ENCODE data around the gene MBOAT7. TPM values are rescaled to one million over a fixed set of nuclear protein-coding genes. Genes with fewer than 3 reads are reported as not detected.

MBOAT7 gene
- polyA plus RNA-seq, 1 donor (not counting 4 experiments of a cell fraction or from before 2014, with no cell fraction given): 41.3 TPM

DNA sequence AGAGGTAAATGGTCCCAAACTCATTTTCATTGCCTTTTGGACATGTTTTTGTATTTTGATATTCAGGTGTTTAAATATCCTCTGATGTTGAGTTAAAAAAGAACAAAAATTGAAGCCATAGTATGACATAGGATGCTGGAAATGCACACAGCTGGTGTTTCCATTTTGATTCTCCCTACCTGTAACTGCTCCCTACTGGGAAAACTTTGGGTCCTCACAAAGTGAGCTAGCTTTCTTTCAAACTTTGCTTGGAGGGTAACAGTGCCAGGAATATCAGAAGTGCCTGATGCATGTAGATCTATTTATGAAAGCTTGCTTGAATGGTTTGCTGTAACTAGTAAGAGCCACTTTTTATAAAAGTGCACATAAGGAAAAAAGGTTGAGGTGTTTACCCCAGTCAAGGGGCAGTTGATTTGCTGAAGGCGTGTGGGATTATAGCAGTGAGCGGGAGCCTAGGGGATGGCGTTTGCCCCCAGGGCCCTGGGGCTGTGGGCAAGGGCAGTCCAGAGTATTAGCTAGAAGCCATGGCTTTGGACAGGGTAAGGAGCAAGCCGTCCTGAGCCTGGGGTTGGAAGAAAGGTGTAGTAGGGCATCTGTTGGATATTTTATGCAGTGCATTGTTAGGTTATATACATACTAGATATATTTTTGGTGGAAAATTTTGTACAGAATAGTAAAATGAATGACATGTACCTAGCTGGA is 15.5 kb upstream of the MBOAT7 start:
- Histone ChIP-seq H3K9ac (ENCODE audit: control insufficient read depth, extremely low read depth, insufficient read depth, low read length) (no peak overlapping the region), H4K20me1 (ENCODE audit: control insufficient read depth, extremely low read depth, insufficient read depth, low read length) (peaks cover 68% of the 10 kb centered on the region), H3K27ac (ENCODE audit: control insufficient read depth, insufficient read depth, low read length) (no peak overlapping the region), H3K4me1 (ENCODE audit: control insufficient read depth, extremely low read depth, insufficient read depth, low read length) (peaks cover 24% of the 10 kb centered on the region), H3K9me1 (ENCODE audit: control insufficient read depth, extremely low read depth, insufficient read depth, low read length) (peaks cover 2% of the 10 kb centered on the region), H3K36me3 (ENCODE audit: control insufficient read depth in 2 of 2, extremely low read depth in 1 of 2, insufficient read depth in 2 of 2, low read length in 2 of 2) (peaks cover 44 to 65% of the 10 kb centered on the region in 2 experiments), H3K27me3 (ENCODE audit: control insufficient read depth, extremely low read depth, insufficient read depth, low read length) (no peaks in the 10 kb centered on the region), H3K79me2 (ENCODE audit: control insufficient read depth, insufficient read depth, low read length) (peaks cover 63% of the 10 kb centered on the region), H3K9me3 (ENCODE audit: control insufficient read depth, low read depth, low read length) (no peaks in the 10 kb centered on the region), H3K4me2 (ENCODE audit: control insufficient read depth, extremely low read depth, insufficient read depth, low read depth, low read length) (no peak overlapping the region), H2AFZ (ENCODE audit: control insufficient read depth, low read length) (no peak overlapping the region), H3K4me3 (ENCODE audit: control insufficient read depth in 2 of 3, extremely low read depth in 1 of 3, insufficient read depth in 2 of 3, low read depth in 1 of 3, low read length in 3 of 3) (no peak overlapping the region)
- no peak for TF ChIP-seq CTCF (optimal IDR thresholded peaks at IDR 0.05 in 1 of 3, IDR thresholded peaks at IDR 0.05 in 1 of 3, conservative IDR thresholded peaks at IDR 0.05 in 1 of 3; ENCODE audit: extremely low read depth in 1 of 3, insufficient read depth in 2 of 3, low read length in 3 of 3)
- TF ChIP-seq EZH2 (IDR thresholded peaks at IDR 0.05; ENCODE audit: low read length): no peak
- dilution Hi-C loops (cut with MboI; ENCODE audit: extremely low pct_ligation_motif_present, low sequenced_read_pairs): no loop called here
- DNase-seq (ENCODE audit: low read depth, low spot score) (no peak), FAIRE-seq (no peak)

DNA sequence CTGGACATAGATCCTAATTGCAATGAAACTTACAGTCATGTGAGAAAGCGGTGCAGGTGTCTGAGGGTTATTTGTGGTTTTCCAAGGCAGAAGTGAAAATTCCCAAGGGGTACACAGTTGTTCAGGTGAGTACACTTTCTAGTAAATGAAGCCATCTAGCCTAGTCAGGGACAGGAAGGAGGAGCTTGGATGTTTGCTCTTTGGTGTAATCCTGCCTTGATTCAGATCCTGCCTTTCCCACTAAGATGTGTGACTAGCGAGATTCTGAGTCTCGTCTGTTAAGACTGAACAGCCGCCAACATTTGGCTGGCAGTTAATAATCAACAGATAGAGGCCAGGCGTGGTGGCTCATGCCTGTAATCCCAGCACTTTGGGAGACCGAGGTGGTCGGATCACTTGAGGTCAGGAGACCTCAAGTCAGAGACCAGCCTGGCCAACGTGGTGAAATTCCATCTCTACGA is 13.8 kb upstream of the MBOAT7 start:
- dilution Hi-C loops (cut with MboI; ENCODE audit: extremely low pct_ligation_motif_present, low sequenced_read_pairs): no loop called here
- Histone ChIP-seq H2AFZ (ENCODE audit: control insufficient read depth, low read length) (no peak overlapping the region), H4K20me1 (ENCODE audit: control insufficient read depth, extremely low read depth, insufficient read depth, low read length) (peaks cover 63% of the 10 kb centered on the region), H3K27ac (ENCODE audit: control insufficient read depth, insufficient read depth, low read length) (no peak overlapping the region), H3K9me3 (ENCODE audit: control insufficient read depth, low read depth, low read length) (no peaks in the 10 kb centered on the region), H3K36me3 (ENCODE audit: control insufficient read depth in 2 of 2, extremely low read depth in 1 of 2, insufficient read depth in 2 of 2, low read length in 2 of 2) (peaks cover 44 to 64% of the 10 kb centered on the region in 2 experiments), H3K4me1 (ENCODE audit: control insufficient read depth, extremely low read depth, insufficient read depth, low read length) (peaks cover 25% of the 10 kb centered on the region), H3K27me3 (ENCODE audit: control insufficient read depth, extremely low read depth, insufficient read depth, low read length) (no peaks in the 10 kb centered on the region), H3K4me3 (ENCODE audit: control insufficient read depth in 2 of 3, extremely low read depth in 1 of 3, insufficient read depth in 2 of 3, low read depth in 1 of 3, low read length in 3 of 3) (peak overlapping the region in 1 of 3 experiments; percentile 92), H3K9ac (ENCODE audit: control insufficient read depth, extremely low read depth, insufficient read depth, low read length) (peak overlapping the region; percentile 40), H3K79me2 (ENCODE audit: control insufficient read depth, insufficient read depth, low read length) (peaks cover 63% of the 10 kb centered on the region), H3K9me1 (ENCODE audit: control insufficient read depth, extremely low read depth, insufficient read depth, low read length) (peaks cover 2% of the 10 kb centered on the region), H3K4me2 (ENCODE audit: control insufficient read depth, extremely low read depth, insufficient read depth, low read depth, low read length) (peak overlapping the region; percentile 98)
- FAIRE-seq (no peak), DNase-seq (ENCODE audit: low read depth, low spot score) (no peak)
- TF ChIP-seq EZH2 (IDR thresholded peaks at IDR 0.05; ENCODE audit: low read length) (no peak), CTCF (optimal IDR thresholded peaks at IDR 0.05 in 1 of 3, IDR thresholded peaks at IDR 0.05 in 1 of 3, conservative IDR thresholded peaks at IDR 0.05 in 1 of 3; ENCODE audit: extremely low read depth in 1 of 3, insufficient read depth in 2 of 3, low read length in 3 of 3) (no peak)

Measured in keratinocyte (primary cell).